IPS DF 19.7 (cell line): ENCODE data around the gene PRKCB.
"Not testable (repeated sequence)": the region's sequence is repeated elsewhere in the genome, so short reads cannot be mapped to it uniquely, and the experiment has no call there.

Source experiments
- DNase-seq: peaks from one replicate; pipeline ENCODE4 v3.0.0-alpha.2; 2013; ENCODE audit warnings: low read depth, low spot score

The PRKCB gene

GRCh38 chr16:24238846-24239245 is 403.1 kb downstream of the PRKCB start:
- not testable (repeated sequence) for DNase-seq

- no peak for DNase-seq
These were observed 411.3 kb downstream of the PRKCB start for GRCh38 chr16:24246911-24247607.

DNA sequence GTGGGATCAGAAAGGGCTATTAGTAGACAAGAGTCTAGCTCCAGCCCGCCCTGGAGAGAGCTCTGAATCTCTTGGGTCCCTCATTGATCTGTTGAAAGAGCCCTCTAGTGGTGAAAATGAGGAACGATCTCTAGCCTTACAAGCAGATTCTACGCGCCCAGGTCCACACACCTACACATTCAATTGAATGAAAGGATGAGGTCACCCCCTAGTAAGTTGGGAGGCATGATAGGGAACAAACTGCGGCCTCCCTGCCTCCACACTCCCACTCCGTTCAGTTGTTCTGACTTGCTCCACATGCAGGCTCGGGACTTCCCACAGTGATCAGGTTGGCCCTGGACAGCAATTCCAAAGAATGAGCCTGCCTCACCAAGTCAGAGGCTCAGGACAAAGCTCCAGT is 417.4 kb downstream of the PRKCB start:
- DNase-seq, result peak; percentile 81

- DNase-seq, result peak; percentile 47
These were observed 419.9 kb downstream of the PRKCB start, which contains the start of gene CACNG3 for GRCh38 chr16:24255456-24256371. CACNG3 (plus strand) TSS chr16:24256335; CDS start chr16:24256755, 420 bp downstream.

- DNase-seq, result no peak
These were observed 422.2 kb downstream of the PRKCB start for GRCh38 chr16:24257958-24258357.

GRCh38 chr16:24258791-24259190 is 423.0 kb downstream of the PRKCB start:
- DNase-seq, result no peak

DNA sequence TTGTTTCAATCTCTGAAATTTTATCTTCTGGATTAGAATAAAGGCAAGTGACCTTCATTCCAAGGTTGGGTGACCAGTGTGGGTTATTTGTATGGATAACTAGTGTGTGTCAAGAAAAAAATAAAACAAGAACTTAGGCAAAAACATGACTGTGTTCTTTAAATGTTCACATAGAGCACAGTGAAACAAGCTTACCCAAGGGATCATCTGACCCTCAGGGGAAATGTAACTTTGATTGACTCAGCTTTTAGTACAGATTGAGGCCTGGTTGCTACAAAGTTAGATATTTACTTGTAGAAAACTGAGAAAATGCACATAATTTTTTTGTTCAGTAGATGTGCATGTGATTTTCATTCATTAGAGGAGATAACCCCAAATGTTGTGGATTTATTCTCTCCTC is 427.0 kb downstream of the PRKCB start:
- DNase-seq, result no peak
